GM12878 (cell line): ENCODE data around the gene SARS2. TPM values are rescaled to one million over a fixed set of nuclear protein-coding genes. Genes with fewer than 3 reads are reported as not detected.

Experiments
- KLF5 ChIP-seq: fragments of 450-650 bp; IDR thresholded peaks from 2 replicates; pipeline ENCODE4 v1.6.1; 2014; ENCODE audit warnings: mild to moderate bottlenecking; ENCODE audit not compliant: partially characterized antibody
- MXI1 ChIP-seq: fragments of 150-350 bp; IDR thresholded peaks from 2 replicates; pipeline ENCODE4 v1.6.1; 2011; ENCODE audit warnings: low read depth, mild to moderate bottlenecking, inconsistent platforms, low read length, improper control_type of control experiment
- NFXL1 ChIP-seq: fragments of 450-650 bp; IDR thresholded peaks from 2 replicates; pipeline ENCODE4 v1.6.1; 2017; ENCODE audit warnings: antibody characterized with exemption, mild to moderate bottlenecking, borderline replicate concordance
- PAX8 ChIP-seq: fragments of 450-650 bp; IDR thresholded peaks from 2 replicates; pipeline ENCODE4 v1.6.1; 2017; ENCODE audit warnings: mild to moderate bottlenecking, moderate library complexity
- POLR2A ChIP-seq: IDR thresholded peaks from 2 replicates; pipeline ENCODE4 v1.6.1; 2011; ENCODE audit warnings: low read depth, mild to moderate bottlenecking, low read length
- POLR2AphosphoS2 ChIP-seq: IDR thresholded peaks from 2 replicates; pipeline ENCODE4 v1.6.1; 2011; ENCODE audit warnings: low read depth, mild to moderate bottlenecking, low read length, improper control_type of control experiment, moderate library complexity
- POU2F2 ChIP-seq: IDR thresholded peaks from 3 replicates; pipeline ENCODE4 v1.6.1; 2011; ENCODE audit warnings: low read depth, mild to moderate bottlenecking, low read length, borderline replicate concordance
- PRDM15 ChIP-seq: fragments of 450-650 bp; formaldehyde crosslinking; IDR thresholded peaks from 2 replicates; pipeline ENCODE4 v1.4.0; 2020; ENCODE audit warnings: mild to moderate bottlenecking, moderate library complexity
- RFX5 ChIP-seq: IDR thresholded peaks from 2 replicates; pipeline ENCODE4 v1.6.1; 2011; ENCODE audit warnings: low read depth, low read length, improper control_type of control experiment
- SMAD5 ChIP-seq: IDR thresholded peaks from 2 replicates; pipeline ENCODE4 v1.6.1; 2016; ENCODE audit warnings: antibody characterized with exemption, low read depth
- SPI1 ChIP-seq: IDR thresholded peaks from 2 replicates; pipeline ENCODE4 v1.6.1; 2011; ENCODE audit warnings: low read depth, mild to moderate bottlenecking, low read length, moderate library complexity, borderline replicate concordance; ENCODE audit not compliant: insufficient read depth
- STAT1 ChIP-seq: fragments of 450-650 bp; conservative IDR thresholded peaks from 2 replicates; pipeline ENCODE4 v1.6.1; 2014; ENCODE audit warnings: antibody characterized with exemption, mild to moderate bottlenecking
- SUZ12 ChIP-seq: fragments of 200-600 bp; sonication (generic); IDR thresholded peaks from one replicate; pipeline ENCODE4 v1.6.1; 2018; ENCODE audit warnings: antibody characterized with exemption, mild to moderate bottlenecking; ENCODE audit not compliant: unreplicated experiment
- WRNIP1 ChIP-seq: IDR thresholded peaks from 2 replicates; pipeline ENCODE4 v1.6.1; 2011; ENCODE audit warnings: low read depth, low read length, improper control_type of control experiment, borderline replicate concordance
- ZNF592 ChIP-seq: fragments of 450-650 bp; IDR thresholded peaks from 2 replicates; pipeline ENCODE4 v1.6.1; 2017; ENCODE audit warnings: mild to moderate bottlenecking, moderate library complexity
- polyA plus RNA-seq, 11 experiments: library from polyadenylated mRNA; depleted of rRNA in 4 of 11; unstranded in 6 of 11; stranded (reverse) in 5 of 11; fragments of >200 nt; fragmentation: Nextera tagmentation in 4 of 11; fragmentation: Illumina TruSeq in 1 of 11; extraction: Ambion mirVana in 4 of 11; extraction: Trizol in 1 of 11; gene quantifications; 1 replicate in 1 of 11; 2 replicates in 10 of 11; pipeline versions ENCODE4 v1.2.1 to v1.2.3, GENCODE V29; 2011 to 2016; ENCODE audit warnings: inconsistent platforms in 2 of 11, missing spikeins in 2 of 11, low read depth in 1 of 11
- total RNA-seq, 4 experiments: library from RNA; depleted of rRNA in 3 of 4; stranded (reverse); fragments of >200 nt in 3 of 4; fragmentation: Illumina TruSeq in 1 of 4; extraction: Trizol in 1 of 4; gene quantifications; 2 replicates each; pipeline versions ENCODE4 v1.2.1 to v1.2.3, GENCODE V29; 2013 to 2021
- TF ChIP-seq, protein P1 (sequence below): fragments of 450-650 bp; IDR thresholded peaks from 2 replicates; pipeline ENCODE4 v1.6.1; 2017; ENCODE audit warnings: mild to moderate bottlenecking, low read depth, inconsistent platforms; ENCODE audit not compliant: poor library complexity, severe bottlenecking
- TF ChIP-seq, protein P2 (sequence below), 3 experiments: IDR thresholded peaks in 2 of 3; conservative IDR thresholded peaks in 1 of 3; 2 replicates each; pipeline ENCODE4 v1.5.1; 2011; ENCODE audit warnings: low read depth in 3 of 3, low read length in 3 of 3, mild to moderate bottlenecking in 3 of 3, control low read depth in 2 of 3, moderate library complexity in 2 of 3, inconsistent platforms in 1 of 3, mixed read lengths in 1 of 3; ENCODE audit not compliant: control insufficient read depth in 2 of 3, insufficient read depth in 1 of 3; ENCODE audit errors: extremely low read depth in 1 of 3

The SARS2 gene
- total and polyA plus RNA-seq, 10 of the 15 experiments (the other 5 are each of a cell fraction or from before 2014, with no cell fraction given): 2.6 to 50.3 (median 27.5) TPM

GRCh38 chr19:38930776-38931520 lies 385 bp upstream of the SARS2 start, which contains the start of gene MRPS12 (continued):
- TF ChIP-seq ZNF592 (no peak), NFXL1 (no peak), KLF5 (no peak), RFX5 (peak; percentile 78; the same call in 1 of the 2 replicates), SPI1 (no peak), PRDM15 (CRISPR knock-in tag) (no peak), SMAD5 (peak; percentile 72; the same call in 1 of the 2 replicates), WRNIP1 (no peak; the same call in 1 of the 2 replicates), POU2F2 (peak; percentile 43; the same call in 2 of the 3 replicates), POLR2A (peak; percentile 87), STAT1 (no peak), PAX8 (no peak), SUZ12 (no peak), MXI1 (peak; percentile 92), POLR2AphosphoS2 (peak; percentile 76; the same call in 1 of the 2 replicates)
- TF ChIP-seq, protein P1, sequence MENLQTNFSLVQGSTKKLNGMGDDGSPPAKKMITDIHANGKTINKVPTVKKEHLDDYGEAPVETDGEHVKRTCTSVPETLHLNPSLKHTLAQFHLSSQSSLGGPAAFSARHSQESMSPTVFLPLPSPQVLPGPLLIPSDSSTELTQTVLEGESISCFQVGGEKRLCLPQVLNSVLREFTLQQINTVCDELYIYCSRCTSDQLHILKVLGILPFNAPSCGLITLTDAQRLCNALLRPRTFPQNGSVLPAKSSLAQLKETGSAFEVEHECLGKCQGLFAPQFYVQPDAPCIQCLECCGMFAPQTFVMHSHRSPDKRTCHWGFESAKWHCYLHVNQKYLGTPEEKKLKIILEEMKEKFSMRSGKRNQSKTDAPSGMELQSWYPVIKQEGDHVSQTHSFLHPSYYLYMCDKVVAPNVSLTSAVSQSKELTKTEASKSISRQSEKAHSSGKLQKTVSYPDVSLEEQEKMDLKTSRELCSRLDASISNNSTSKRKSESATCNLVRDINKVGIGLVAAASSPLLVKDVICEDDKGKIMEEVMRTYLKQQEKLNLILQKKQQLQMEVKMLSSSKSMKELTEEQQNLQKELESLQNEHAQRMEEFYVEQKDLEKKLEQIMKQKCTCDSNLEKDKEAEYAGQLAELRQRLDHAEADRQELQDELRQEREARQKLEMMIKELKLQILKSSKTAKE: no peak
- TF ChIP-seq, protein P2, sequence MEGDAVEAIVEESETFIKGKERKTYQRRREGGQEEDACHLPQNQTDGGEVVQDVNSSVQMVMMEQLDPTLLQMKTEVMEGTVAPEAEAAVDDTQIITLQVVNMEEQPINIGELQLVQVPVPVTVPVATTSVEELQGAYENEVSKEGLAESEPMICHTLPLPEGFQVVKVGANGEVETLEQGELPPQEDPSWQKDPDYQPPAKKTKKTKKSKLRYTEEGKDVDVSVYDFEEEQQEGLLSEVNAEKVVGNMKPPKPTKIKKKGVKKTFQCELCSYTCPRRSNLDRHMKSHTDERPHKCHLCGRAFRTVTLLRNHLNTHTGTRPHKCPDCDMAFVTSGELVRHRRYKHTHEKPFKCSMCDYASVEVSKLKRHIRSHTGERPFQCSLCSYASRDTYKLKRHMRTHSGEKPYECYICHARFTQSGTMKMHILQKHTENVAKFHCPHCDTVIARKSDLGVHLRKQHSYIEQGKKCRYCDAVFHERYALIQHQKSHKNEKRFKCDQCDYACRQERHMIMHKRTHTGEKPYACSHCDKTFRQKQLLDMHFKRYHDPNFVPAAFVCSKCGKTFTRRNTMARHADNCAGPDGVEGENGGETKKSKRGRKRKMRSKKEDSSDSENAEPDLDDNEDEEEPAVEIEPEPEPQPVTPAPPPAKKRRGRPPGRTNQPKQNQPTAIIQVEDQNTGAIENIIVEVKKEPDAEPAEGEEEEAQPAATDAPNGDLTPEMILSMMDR (IDR thresholded peaks at IDR 0.05 in 2 of 3, conservative IDR thresholded peaks at IDR 0.05 in 1 of 3; ENCODE audit: control insufficient read depth in 2 of 3, extremely low read depth in 1 of 3, insufficient read depth in 1 of 3, low read depth in 3 of 3, low read length in 3 of 3): no peak
